Activated naive CD4-positive, alpha-beta T cell treated with anti-CD3 and anti-CD28 coated beads, Interleukin-2, amount 10 ng/mL, durations not matched to agents 7 days and 5 days (primary cell): Measurements from ENCODE around the gene NRG2.

Experiments
- CTCF ChIA-PET: fragments of 350-600 bp; sonication (Branson Sonifier 250); formaldehyde crosslinking; loops from one replicate; lab custom pipeline; 2021; ENCODE audit warnings: antibody characterized with exemption; lab: Charles Lee
- DNase-seq: peaks from one replicate; pipeline ENCODE4 v3.0.0-alpha.2; 2020
- H3K27ac Mint-ChIP-seq: one replicate; pipeline ENCODE4 v1.8.0; 2021; ENCODE audit warnings: mild to moderate bottlenecking, moderate library complexity, mixed read lengths
- H3K27me3 Mint-ChIP-seq: one replicate; pipeline ENCODE4 v1.8.0; 2021; ENCODE audit warnings: mild to moderate bottlenecking, mixed read lengths
- H3K36me3 Mint-ChIP-seq: one replicate; pipeline ENCODE4 v1.8.0; 2021; ENCODE audit warnings: mixed read lengths
- H3K4me1 Mint-ChIP-seq: one replicate; pipeline ENCODE4 v1.8.0; 2021; ENCODE audit warnings: mixed read lengths
- H3K4me3 Mint-ChIP-seq: one replicate; pipeline ENCODE4 v1.8.0; 2021; ENCODE audit warnings: mild to moderate bottlenecking, moderate library complexity, mixed read lengths
- H3K9me3 Mint-ChIP-seq: one replicate; pipeline ENCODE4 v1.8.0; 2021; ENCODE audit warnings: mixed read lengths

Gene NRG2

DNA sequence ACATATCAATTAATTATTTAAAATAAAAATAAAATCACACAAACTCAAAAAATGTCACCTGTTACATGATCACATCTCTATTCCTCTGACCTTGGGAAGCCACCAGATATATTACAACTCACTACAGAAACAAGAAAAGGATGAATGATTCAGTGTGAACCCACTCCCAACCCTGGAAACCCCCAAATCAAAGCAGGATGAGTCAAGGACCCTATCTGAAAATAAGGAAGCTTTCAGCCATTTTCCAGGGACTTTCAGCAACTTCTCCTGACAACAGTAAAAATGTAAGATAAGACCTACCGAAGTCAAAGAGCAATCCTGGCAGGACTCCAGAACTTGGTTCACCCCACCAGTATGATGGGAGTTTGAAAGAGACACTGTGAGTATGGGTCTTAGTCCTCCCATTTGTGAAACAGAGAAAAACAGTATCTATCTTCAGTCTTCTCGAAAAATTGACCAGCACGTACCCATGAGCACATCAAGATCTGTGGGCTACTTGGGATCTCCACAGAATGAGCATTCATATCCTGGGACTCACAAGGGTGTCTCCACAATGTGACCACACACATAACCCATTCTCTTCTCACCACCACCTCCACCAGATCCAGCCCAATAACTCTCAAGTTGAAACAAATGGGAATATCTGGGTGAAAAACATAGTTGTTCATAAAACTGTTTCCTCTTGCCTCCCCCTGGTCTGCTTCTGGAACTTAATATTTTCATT, 9.9 kb downstream of the NRG2 start:
- Mint-ChIP-seq H3K27ac (no peak overlapping the region), H3K27me3 (peaks cover 71% of the 10 kb centered on the region), H3K4me3 (no peak overlapping the region), H3K36me3 (no peaks in the 10 kb centered on the region), H3K4me1 (no peaks in the 10 kb centered on the region), H3K9me3 (no peaks in the 10 kb centered on the region)
- CTCF ChIA-PET = interaction anchor here (1.0 kb wide), 1 partner anchor 15 kb away, joined by 3 read pairs; no protein-coding TSS in a partner anchor
- no peak for DNase-seq

DNA sequence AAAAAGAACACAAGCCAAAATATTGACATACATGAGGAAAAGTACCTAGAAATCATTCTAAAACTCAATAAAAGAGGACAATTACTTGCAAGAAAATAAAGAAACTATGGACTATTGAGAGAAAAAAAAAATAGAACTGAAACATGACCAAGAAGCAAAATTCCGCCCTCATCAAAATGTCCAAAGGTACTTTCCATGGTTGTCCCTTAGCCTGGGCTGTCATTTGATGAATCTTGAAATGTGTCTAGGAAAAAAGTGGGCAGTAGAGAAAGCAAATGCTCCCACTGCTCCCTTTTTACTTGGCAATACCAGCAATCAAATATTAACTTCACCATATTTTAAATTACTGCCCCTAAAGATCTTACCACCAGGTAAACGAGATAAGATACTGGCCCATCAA, 10.8 kb downstream of the NRG2 start:
- CTCF ChIA-PET = no interaction called here
- no peak for DNase-seq
- no peaks in the 10 kb centered on the region for H3K36me3 Mint-ChIP-seq
- H3K4me1 Mint-ChIP-seq = no peaks in the 10 kb centered on the region
- H3K27me3 Mint-ChIP-seq = peaks cover 64% of the 10 kb centered on the region
- no peak overlapping the region for H3K27ac Mint-ChIP-seq
- no peaks in the 10 kb centered on the region for H3K9me3 Mint-ChIP-seq
- H3K4me3 Mint-ChIP-seq = no peak overlapping the region

DNA sequence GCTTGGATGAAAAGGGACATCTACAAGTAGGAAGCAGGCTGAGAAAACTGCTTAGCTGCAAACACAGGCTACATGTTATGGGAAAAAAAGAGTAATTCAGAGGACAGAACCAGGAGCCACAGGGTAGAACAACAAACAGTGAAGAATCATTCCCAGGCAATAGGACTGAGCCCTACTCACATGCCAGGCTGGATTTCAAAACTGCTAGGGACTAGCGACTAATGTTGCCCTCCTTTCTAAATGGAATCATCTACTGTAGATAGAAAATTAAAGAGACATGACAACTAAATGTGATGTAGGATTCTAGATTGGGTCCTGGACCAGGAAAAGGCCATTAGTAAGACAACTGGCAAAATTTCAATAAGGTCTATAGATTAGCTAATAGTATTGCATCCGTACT, 15.3 kb downstream of the NRG2 start:
- H3K4me1 Mint-ChIP-seq = no peaks in the 10 kb centered on the region
- no peak for DNase-seq
- H3K36me3 Mint-ChIP-seq = no peaks in the 10 kb centered on the region
- H3K9me3 Mint-ChIP-seq = no peaks in the 10 kb centered on the region
- no peak overlapping the region for H3K4me3 Mint-ChIP-seq
- H3K27me3 Mint-ChIP-seq = peaks cover 43% of the 10 kb centered on the region
- CTCF ChIA-PET = no interaction called here
- no peak overlapping the region for H3K27ac Mint-ChIP-seq

DNA sequence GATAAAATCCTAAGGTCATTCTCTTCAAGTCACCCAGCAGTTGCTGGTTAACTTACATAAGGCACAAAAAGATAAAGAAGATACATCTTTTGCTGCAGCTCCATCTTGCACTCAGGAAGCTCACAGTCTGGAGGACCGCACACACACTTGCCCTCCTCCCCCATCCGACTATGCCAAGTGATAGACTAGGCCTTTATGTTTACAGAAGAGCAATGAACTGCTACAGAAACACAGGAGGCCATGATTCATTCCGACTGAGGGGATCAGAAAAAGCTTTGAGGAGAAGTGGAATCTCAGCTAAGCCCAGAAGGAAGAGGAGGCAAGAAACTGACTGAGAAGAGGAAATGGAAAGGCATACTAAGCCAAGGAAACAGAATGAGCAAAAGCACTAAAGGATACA, 17.4 kb downstream of the NRG2 start:
- CTCF ChIA-PET = interaction anchor here (0.6 to 1.5 kb wide), 4 partner anchors 23 to 159 kb away, joined by 3 to 5 read pairs (median 3); no protein-coding TSS in a partner anchor
- DNase-seq = no peak
- no peaks in the 10 kb centered on the region for H3K4me1 Mint-ChIP-seq
- peaks cover 29% of the 10 kb centered on the region for H3K27me3 Mint-ChIP-seq
- H3K9me3 Mint-ChIP-seq = no peaks in the 10 kb centered on the region
- no peak overlapping the region for H3K4me3 Mint-ChIP-seq
- H3K36me3 Mint-ChIP-seq = no peaks in the 10 kb centered on the region
- H3K27ac Mint-ChIP-seq = no peak overlapping the region

DNA sequence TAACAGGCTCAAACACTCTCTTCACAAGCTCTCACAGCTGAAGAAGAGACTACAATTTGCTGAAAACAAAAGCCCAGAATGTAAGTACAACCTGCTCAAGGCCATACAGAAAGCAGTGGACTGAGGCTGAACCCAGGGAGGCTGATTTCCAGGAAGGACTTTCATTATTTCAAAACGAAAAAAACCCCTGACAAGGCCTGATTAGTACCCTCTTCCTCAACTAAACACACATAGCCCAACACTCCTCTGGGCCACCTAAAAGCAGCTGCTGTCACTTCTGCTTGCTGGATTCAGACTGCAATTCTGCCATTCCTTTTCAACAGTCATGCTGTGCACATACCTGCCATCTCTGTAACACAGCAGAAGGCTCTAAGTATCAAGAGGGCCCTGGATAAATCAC, 18.2 kb downstream of the NRG2 start:
- Mint-ChIP-seq H3K27ac (no peak overlapping the region), H3K36me3 (no peaks in the 10 kb centered on the region), H3K9me3 (no peaks in the 10 kb centered on the region), H3K27me3 (peaks cover 30% of the 10 kb centered on the region), H3K4me3 (no peak overlapping the region), H3K4me1 (no peaks in the 10 kb centered on the region)
- no peak for DNase-seq
- CTCF ChIA-PET = interaction anchor here (1.1 kb wide), 1 partner anchor 56 kb away, joined by 5 read pairs; no protein-coding TSS in a partner anchor

DNA sequence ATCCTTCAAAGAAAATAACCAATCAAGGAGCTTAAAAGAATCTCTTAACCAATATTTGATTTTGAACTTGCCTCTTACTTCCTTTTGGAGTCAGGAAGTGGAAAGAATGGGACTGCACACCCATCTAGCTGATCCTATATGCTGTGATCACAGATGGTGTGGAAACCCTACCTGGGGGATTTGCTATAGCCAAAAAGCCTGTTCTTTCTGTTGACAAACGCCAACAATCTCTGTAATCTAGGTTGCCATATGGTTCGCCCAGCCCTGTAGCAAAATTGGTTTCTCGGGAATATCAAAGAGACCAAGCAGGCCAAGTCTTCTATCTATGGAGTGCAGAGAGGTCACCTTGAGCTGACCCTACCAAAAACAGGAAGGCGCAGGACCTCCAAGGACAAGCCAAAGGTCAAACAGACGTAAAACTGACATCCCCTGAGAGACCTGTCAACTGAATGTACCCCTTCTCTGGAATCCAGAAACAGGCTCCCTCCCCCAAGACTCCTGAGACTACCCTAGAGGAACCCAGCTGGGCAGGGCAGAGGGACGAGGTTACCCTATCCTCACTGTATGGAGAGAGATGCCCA, 19.4 kb downstream of the NRG2 start:
- Mint-ChIP-seq H3K4me3 (no peak overlapping the region), H3K27me3 (peaks cover 25% of the 10 kb centered on the region), H3K27ac (no peak overlapping the region), H3K4me1 (no peaks in the 10 kb centered on the region), H3K9me3 (no peaks in the 10 kb centered on the region), H3K36me3 (no peaks in the 10 kb centered on the region)
- no peak for DNase-seq
- CTCF ChIA-PET = no interaction called here

DNA sequence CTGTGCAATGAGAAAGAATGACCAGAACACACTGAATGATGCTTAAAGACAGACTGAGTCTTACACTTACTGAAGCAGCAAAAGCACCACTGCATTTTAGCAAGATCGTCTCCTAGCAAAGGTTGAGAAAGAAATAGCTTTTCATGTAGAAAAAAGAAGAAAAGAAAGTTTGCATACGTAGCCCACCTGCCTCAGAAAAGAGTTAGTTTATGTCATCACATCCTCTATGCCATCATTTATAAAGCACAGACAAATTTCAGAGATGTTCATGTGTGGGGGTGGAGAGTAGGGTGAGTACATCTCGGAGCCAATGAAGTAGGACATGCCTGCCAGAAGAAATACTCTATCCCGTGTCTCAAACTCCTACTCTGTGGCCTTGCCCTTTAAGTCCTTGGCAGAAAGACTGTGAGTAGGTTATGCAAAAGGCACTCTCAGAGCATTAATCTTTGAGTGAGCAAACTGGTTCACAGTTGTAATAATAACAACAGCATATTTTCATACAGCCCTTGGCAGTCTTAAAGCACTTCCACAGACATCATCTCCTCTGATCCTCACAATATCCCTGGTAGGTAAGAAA, 22.4 kb downstream of the NRG2 start:
- DNase-seq = no peak
- Mint-ChIP-seq H3K27me3 (peaks cover 22% of the 10 kb centered on the region), H3K27ac (no peak overlapping the region), H3K4me1 (no peaks in the 10 kb centered on the region), H3K9me3 (no peaks in the 10 kb centered on the region), H3K4me3 (no peak overlapping the region), H3K36me3 (no peaks in the 10 kb centered on the region)
- CTCF ChIA-PET = no interaction called here

DNA sequence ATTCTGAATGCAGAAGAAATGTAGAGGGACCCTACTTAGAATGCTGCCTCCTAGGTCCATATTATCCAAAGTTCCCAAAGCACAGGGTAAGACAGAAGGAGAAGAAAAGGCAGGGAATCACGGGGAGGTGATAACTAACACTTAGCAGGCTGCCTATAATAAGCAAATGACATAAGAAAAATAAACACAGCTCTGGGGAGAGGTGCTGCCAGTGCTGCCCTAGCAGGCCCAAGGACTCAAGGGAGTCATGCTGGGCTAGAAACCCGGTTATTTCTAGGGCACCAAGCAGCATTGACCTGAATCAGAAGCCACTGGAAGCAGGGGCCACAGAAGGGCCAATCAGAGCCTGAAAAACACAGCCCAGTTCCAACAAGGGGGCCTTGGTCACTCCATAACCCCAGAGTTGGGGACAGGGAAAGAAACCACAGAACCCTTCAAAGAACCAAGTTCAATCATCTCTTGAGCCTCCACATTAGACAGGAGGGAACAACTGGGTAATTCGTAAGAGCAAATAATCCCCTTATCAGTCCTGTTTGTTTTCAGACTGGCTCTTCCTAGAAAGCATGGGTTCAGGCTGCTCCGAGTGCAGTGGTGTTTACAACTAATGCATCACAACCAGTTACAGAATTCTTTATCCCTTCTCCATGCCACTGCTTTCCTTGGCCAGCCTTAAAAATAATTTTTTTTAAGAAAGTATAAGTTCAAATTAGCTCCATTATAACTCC, 24.0 kb downstream of the NRG2 start:
- CTCF ChIA-PET = interaction anchor here (1.2 kb wide), 1 partner anchor 54 kb away, joined by 3 read pairs; no protein-coding TSS in a partner anchor
- H3K9me3 Mint-ChIP-seq = no peaks in the 10 kb centered on the region
- no peak for DNase-seq
- no peaks in the 10 kb centered on the region for H3K36me3 Mint-ChIP-seq
- no peak overlapping the region for H3K4me3 Mint-ChIP-seq
- H3K27me3 Mint-ChIP-seq = peaks cover 14% of the 10 kb centered on the region
- no peaks in the 10 kb centered on the region for H3K4me1 Mint-ChIP-seq
- no peak overlapping the region for H3K27ac Mint-ChIP-seq

DNA sequence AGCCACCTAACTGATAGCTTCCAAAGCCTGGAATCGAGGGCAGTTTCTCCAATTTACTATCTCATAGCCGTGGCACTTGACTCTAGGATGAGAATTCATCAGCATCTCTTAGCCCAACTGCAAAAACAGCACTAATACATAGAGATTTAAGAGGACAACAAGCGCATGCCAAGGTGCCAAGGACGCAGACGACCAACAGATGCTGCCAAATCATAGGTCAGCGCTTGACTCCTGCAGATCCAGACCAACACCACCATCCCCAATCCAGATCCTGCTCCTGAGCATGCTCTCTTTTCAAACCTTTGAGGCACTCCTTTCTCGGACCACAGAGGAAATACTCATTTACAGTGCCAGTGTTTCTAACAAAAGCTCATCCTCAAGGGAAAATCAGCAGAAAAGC, 24.6 kb downstream of the NRG2 start:
- Mint-ChIP-seq H3K27ac (no peak overlapping the region), H3K4me1 (no peaks in the 10 kb centered on the region), H3K4me3 (no peak overlapping the region), H3K36me3 (no peaks in the 10 kb centered on the region), H3K9me3 (no peaks in the 10 kb centered on the region), H3K27me3 (peaks cover 14% of the 10 kb centered on the region)
- CTCF ChIA-PET = interaction anchor here (1.0 kb wide), 1 partner anchor 243 kb away, joined by 3 read pairs; no protein-coding TSS in a partner anchor
- DNase-seq = no peak

DNA sequence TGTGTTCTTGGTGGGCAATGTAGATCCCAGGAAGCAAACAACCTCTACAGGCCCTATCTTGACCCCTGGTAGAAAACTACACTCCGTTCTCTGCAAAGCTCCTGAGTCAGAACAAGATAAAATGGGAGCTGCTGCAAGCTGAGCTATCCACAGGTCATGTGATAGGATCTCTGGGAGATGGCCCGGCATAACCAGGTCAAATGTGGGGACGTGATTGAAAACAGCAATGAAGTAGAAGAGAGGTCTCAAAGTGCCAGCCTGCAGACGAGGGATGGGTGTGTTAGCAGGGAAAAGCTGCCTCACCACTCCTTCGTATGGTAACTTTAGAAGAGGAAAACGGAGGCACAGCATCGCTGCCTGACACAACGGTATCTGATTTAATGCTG, 25.0 kb downstream of the NRG2 start:
- H3K27ac Mint-ChIP-seq = no peak overlapping the region
- no peak overlapping the region for H3K4me3 Mint-ChIP-seq
- H3K9me3 Mint-ChIP-seq = no peaks in the 10 kb centered on the region
- H3K36me3 Mint-ChIP-seq = no peaks in the 10 kb centered on the region
- no peak for DNase-seq
- CTCF ChIA-PET = interaction anchor here (1.0 kb wide), 1 partner anchor 243 kb away, joined by 3 read pairs; no protein-coding TSS in a partner anchor
- H3K27me3 Mint-ChIP-seq = peaks cover 14% of the 10 kb centered on the region
- no peaks in the 10 kb centered on the region for H3K4me1 Mint-ChIP-seq

DNA sequence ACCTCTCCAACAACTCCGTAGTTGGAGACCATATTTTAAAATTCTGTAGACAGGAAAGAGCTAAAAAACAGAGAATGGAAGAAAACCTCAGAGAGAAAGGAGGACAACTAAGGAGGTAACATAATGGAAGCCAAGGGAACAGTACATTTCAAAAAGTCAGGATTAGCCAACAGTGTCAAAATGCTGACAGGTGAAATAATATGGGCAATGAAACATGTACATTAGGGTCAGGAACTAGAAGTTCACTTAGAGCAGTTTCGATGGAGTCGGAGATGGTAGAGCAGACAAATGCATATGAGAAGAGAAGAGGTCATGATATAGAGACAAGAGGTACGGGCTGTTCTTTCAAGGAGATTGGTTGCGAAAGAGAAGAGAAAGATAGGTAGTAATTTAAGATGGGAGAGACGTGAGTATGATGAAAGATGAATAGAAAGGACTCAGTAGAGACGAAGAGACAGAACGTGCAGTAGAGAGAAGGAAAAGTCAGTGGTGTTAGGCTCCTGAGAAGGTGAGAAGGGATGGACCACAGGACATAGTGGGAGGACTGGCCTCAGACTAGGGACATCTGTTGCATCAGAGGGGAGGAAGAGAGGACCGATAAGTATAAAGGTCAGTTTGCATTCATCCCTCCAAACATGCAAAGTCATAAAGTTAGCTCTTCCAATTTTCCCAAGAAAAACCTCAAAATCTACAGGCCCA, 25.6 kb downstream of the NRG2 start:
- no peak overlapping the region for H3K4me3 Mint-ChIP-seq
- H3K4me1 Mint-ChIP-seq = no peaks in the 10 kb centered on the region
- no peaks in the 10 kb centered on the region for H3K9me3 Mint-ChIP-seq
- no peak for DNase-seq
- CTCF ChIA-PET = interaction anchor here (1.0 kb wide), 1 partner anchor 242 kb away, joined by 3 read pairs; no protein-coding TSS in a partner anchor
- no peak overlapping the region for H3K27ac Mint-ChIP-seq
- peaks cover 14% of the 10 kb centered on the region for H3K27me3 Mint-ChIP-seq
- no peaks in the 10 kb centered on the region for H3K36me3 Mint-ChIP-seq

DNA sequence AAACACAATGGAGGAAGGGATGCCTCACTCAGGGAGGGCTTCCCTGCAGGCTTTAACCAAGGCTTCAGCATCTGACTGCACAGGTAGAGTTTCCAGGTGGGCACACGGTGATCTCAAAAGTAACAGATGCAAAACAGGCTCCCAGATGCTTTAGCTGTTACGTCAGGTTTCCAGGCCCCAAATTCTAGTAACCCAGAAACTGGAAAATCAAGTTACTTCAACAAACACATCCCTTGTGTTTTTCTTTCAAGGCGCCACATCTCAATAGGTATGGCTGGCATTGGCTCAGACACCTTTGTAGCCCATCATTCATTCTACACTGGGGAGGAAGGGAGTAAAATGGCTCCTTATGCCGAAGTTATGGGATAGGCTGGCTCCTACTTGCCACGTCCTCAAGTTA, 27.4 kb downstream of the NRG2 start:
- no peak overlapping the region for H3K27ac Mint-ChIP-seq
- H3K27me3 Mint-ChIP-seq = peaks cover 13% of the 10 kb centered on the region
- DNase-seq = no peak
- CTCF ChIA-PET = interaction anchor here (0.7 kb wide), 1 partner anchor 57 kb away, joined by 3 read pairs; no protein-coding TSS in a partner anchor
- H3K4me3 Mint-ChIP-seq = no peak overlapping the region
- H3K9me3 Mint-ChIP-seq = no peaks in the 10 kb centered on the region
- no peaks in the 10 kb centered on the region for H3K36me3 Mint-ChIP-seq
- H3K4me1 Mint-ChIP-seq = no peaks in the 10 kb centered on the region

DNA sequence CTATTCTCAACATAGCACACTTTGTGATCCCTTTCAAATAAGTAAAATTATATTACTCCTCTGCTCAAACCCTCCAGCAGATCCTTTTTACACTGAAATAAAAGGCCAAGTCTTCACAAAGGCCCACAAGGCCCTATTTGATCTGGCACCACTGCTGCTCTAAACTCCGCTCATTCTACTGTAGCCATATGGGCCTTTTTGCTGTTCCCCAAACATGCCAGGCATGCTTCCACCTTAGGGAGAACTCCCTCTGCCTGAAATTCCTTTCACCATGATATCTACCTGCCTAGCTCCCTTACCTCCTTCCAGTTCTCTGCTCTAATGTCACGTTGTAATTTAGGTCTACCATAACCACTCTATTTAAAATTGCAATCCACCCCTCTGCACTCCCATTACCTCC, 28.3 kb downstream of the NRG2 start:
- H3K4me3 Mint-ChIP-seq = no peak overlapping the region
- no peak for DNase-seq
- H3K36me3 Mint-ChIP-seq = no peaks in the 10 kb centered on the region
- no peak overlapping the region for H3K27ac Mint-ChIP-seq
- CTCF ChIA-PET = no interaction called here
- peaks cover 8% of the 10 kb centered on the region for H3K27me3 Mint-ChIP-seq
- no peaks in the 10 kb centered on the region for H3K4me1 Mint-ChIP-seq
- H3K9me3 Mint-ChIP-seq = no peaks in the 10 kb centered on the region

DNA sequence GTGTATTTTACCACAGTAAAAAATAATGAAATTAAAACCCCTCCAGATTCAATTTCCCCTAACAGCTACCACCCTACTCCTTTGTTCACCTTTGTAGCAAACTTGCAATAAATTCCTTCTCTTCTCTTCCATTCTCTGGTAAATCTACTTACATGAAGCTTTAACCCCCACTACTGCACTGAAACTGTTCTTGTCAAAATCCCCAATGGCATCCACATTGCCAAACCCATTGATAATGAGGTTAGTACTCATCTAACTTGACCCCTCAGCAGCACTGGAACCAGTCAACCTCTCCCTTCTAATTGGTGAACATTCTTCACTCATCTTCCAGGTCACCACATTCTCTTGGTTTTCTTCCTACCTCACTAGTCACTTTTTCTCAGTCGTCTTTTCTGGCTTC, 29.6 kb downstream of the NRG2 start:
- Mint-ChIP-seq H3K36me3 (no peaks in the 10 kb centered on the region), H3K4me1 (no peaks in the 10 kb centered on the region), H3K27ac (no peak overlapping the region), H3K4me3 (no peak overlapping the region), H3K9me3 (no peaks in the 10 kb centered on the region), H3K27me3 (peaks cover 5% of the 10 kb centered on the region)
- CTCF ChIA-PET = no interaction called here
- no peak for DNase-seq
